ENCODE results near the gene ETV7.

DNA sequence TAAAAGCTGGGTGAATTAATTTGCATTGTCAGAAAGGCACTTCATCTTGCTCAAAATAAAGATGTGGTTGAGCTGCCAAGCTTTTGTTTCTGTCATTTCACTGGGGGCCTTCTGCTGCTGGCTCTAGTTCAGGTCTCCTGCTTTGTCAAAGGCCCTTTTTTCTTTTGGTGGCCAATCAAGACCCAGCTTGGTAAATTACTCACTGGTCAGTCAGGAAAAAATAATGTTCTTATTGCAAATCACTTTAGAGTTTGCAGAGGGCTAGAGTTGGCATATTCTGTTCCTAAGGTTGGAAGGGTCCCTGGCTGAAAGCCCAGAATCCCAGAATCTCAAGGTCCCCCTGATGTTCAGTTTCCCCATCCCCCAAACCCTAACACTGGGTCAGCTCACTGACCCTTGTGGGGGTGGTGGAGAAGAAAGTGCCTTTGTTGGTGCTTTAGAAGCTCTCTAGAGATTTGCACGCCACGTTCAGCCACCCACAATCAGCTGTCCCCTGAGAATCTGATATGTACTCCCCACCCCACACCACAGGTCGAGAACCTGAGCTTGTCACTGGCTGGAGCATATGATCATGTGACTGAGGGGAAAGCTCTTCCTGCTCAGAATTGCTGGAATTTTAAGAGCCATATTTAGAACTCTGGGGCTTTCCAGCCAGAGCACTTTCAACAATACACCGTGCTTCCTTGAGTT lies 29.1 kb downstream of the ETV7 start:
- TF ChIP-seq, protein P1, sequence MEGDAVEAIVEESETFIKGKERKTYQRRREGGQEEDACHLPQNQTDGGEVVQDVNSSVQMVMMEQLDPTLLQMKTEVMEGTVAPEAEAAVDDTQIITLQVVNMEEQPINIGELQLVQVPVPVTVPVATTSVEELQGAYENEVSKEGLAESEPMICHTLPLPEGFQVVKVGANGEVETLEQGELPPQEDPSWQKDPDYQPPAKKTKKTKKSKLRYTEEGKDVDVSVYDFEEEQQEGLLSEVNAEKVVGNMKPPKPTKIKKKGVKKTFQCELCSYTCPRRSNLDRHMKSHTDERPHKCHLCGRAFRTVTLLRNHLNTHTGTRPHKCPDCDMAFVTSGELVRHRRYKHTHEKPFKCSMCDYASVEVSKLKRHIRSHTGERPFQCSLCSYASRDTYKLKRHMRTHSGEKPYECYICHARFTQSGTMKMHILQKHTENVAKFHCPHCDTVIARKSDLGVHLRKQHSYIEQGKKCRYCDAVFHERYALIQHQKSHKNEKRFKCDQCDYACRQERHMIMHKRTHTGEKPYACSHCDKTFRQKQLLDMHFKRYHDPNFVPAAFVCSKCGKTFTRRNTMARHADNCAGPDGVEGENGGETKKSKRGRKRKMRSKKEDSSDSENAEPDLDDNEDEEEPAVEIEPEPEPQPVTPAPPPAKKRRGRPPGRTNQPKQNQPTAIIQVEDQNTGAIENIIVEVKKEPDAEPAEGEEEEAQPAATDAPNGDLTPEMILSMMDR (IDR thresholded peaks at IDR 0.05) = no peak
- TF ChIP-seq POLR2A (IDR thresholded peaks at IDR 0.05) = no peak

Data from right lobe of liver (tissue), 4 donors.